Measurements from ENCODE around the gene NFXL1. TPM values are rescaled to one million over a fixed set of nuclear protein-coding genes. Genes with fewer than 3 reads are reported as not detected.

NFXL1 gene
- total RNA-seq (10 to 100 TPM; 15.2 to 17.9 TPM), polyA plus RNA-seq (10 to 100 TPM in 1 of 3 donors, 1 to 10 TPM in 2; 7.1 to 12.1 (median 8.0) TPM), total RNA-seq (13.3 to 23.3 (median 17.9) reads per million in 6 experiments)

DNA sequence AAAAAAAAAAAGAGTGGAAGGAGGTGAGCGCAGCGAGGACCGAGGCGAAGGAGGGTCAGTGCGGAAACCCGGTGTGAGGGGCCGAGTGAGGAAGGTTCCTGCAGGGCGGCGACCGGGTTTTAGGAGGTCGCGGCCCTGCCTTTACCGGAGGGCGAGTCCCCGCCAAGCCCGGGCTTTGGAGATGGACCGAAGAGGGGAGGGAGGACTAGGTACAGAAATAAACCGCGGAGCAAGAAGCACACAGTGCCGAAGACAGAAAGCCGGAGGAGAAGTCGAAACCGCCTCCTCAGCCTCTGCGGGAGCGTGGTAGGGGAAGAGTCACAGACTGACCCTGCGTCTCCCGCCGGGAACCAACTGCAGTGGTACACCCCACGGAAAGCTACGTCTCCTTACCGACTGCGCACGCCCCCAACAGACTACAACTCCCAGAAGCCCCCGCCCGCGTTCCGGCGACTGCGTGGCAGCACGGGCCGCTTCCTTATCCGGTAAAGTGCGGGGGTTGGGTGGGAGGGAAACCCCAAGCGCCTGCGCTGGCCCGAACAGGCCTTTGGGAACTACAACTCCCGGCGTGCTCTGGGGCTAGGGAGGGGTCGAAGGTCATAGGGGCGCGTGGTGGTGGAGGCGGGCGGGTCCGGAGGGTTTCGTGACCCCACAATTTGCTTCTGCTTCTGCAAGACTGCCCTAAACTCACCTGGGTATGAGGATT lies at the start of gene NFXL1:
Gene NFXL1, minus strand, starts transcription at position 364 of the 706 bp plus-strand sequence. CDS start 380 bp downstream, outside the sequence.
- Mint-ChIP-seq H3K27me3 (no peaks in the 10 kb centered on the region), H3K36me3 (peaks cover 5 to 14% (median 7%) of the 10 kb centered on the region in 3 donors)

GRCh38 chr4:47954677-47955076 lies 40.3 kb upstream of the NFXL1 start:
- Mint-ChIP-seq H3K36me3 (no peaks in the 10 kb centered on the region), H3K27ac (no peak overlapping the region), H3K4me1 (no peaks in the 10 kb centered on the region), H3K27me3 (peaks cover 0 to 9% (median 2%) of the 10 kb centered on the region in 5 donors), H3K4me3 (no peak overlapping the region), H3K9me3 (peaks cover 0 to 10% (median 0%) of the 10 kb centered on the region in 9 donors)
- DNase-seq (no peak), ATAC-seq (no peak)
- POLR2A ChIA-PET, result no interaction called here

More for the DNA sequence above, at the start of gene NFXL1:
- Mint-ChIP-seq H3K27ac (peak within 1 kb of the TSS; percentile 82 to 99 (median 96)), H3K4me1 (peaks cover 19 to 36% (median 32%) of the 10 kb centered on the region in 4 donors), H3K9me3 (no peaks in the 10 kb centered on the region), H3K4me3 (peak within 1 kb of the TSS; percentile 89 to 99 (median 98))
- POLR2A ChIA-PET, result interaction anchor here (0.7 to 1.7 kb wide), 5 partner anchors 10 to 866 kb away, joined by 3 to 7 read pairs (median 3); no protein-coding TSS in a partner anchor
- DNase-seq, result peak; percentile 92 to 97 (median 94)
- ATAC-seq, result peak; percentile 95 to 96

- Mint-ChIP-seq H3K36me3 (no peaks in the 10 kb centered on the region), H3K9me3 (peaks cover 0 to 12% (median 0%) of the 10 kb centered on the region in 9 donors), H3K4me1 (no peaks in the 10 kb centered on the region), H3K27ac (no peak overlapping the region), H3K4me3 (no peak overlapping the region), H3K27me3 (peaks cover 0 to 9% (median 3%) of the 10 kb centered on the region in 5 donors)
- no peak for ATAC-seq
- POLR2A ChIA-PET, result no interaction called here
- no peak for DNase-seq
Observed at GRCh38 chr4:47954245-47954644, 39.9 kb upstream of the NFXL1 start.

GRCh38 chr4:47945930-47946726 lies 31.7 kb upstream of the NFXL1 start:
- no peak overlapping the region for H3K4me3 Mint-ChIP-seq
- POLR2A ChIA-PET, result no interaction called here
- ATAC-seq (no peak), DNase-seq (no peak)
- H3K27ac Mint-ChIP-seq, result no peak overlapping the region
- H3K36me3 Mint-ChIP-seq, result no peaks in the 10 kb centered on the region
- peaks cover 0 to 12% (median 0%) of the 10 kb centered on the region in 9 donors for H3K9me3 Mint-ChIP-seq
- H3K4me1 Mint-ChIP-seq, result no peaks in the 10 kb centered on the region
- peaks cover 0 to 5% (median 0%) of the 10 kb centered on the region in 5 donors for H3K27me3 Mint-ChIP-seq

- Mint-ChIP-seq H3K27ac (peak overlapping the region in 1 of 10 donors; percentile 49), H3K4me1 (no peaks in the 10 kb centered on the region), H3K36me3 (no peaks in the 10 kb centered on the region), H3K9me3 (no peaks in the 10 kb centered on the region), H3K27me3 (peaks cover 0 to 5% (median under 1%) of the 10 kb centered on the region in 5 donors), H3K4me3 (no peak overlapping the region)
- POLR2A ChIA-PET, result no interaction called here
- ATAC-seq (no peak), DNase-seq (no peak)
Observed at GRCh38 chr4:47942081-47942819, 27.9 kb upstream of the NFXL1 start.

- no peak overlapping the region for H3K4me3 Mint-ChIP-seq
- peaks cover 0 to 5% (median 0%) of the 10 kb centered on the region in 3 donors for H3K36me3 Mint-ChIP-seq
- ATAC-seq (no peak), DNase-seq (no peak)
- no peak overlapping the region for H3K27ac Mint-ChIP-seq
- H3K27me3 Mint-ChIP-seq, result peaks cover 2 to 8% (median 2%) of the 10 kb centered on the region in 5 donors
- H3K9me3 Mint-ChIP-seq, result no peaks in the 10 kb centered on the region
- POLR2A ChIA-PET, result no interaction called here
- H3K4me1 Mint-ChIP-seq, result no peaks in the 10 kb centered on the region
Observed at GRCh38 chr4:47939456-47939855, 25.1 kb upstream of the NFXL1 start.

DNA sequence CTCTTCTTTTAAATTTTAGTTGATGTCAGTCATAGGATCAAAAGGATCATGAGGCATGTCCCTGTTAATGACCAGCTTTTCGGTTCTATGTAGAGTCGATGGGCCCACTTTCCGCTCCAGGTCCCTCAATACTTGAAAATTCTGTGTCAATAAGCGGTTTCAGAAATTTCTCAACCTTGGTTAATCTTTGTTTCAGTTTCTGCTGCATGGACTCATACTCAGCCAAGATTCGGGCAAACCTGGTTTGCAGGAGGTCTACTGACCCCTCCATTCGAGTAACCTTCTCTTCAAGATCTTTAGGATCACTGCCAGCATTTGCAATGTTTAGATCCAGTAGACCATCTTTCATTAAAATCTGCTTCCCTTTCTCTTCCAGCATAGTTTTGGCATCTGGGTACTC lies 22.0 kb upstream of the NFXL1 start:
- POLR2A ChIA-PET, result no interaction called here
- Mint-ChIP-seq H3K9me3 (no peaks in the 10 kb centered on the region), H3K27ac (no peak overlapping the region), H3K27me3 (peaks cover 2 to 8% (median 2%) of the 10 kb centered on the region in 5 donors), H3K4me1 (no peaks in the 10 kb centered on the region), H3K36me3 (peaks cover 0 to 5% (median 0%) of the 10 kb centered on the region in 3 donors), H3K4me3 (no peak overlapping the region)
- DNase-seq (no peak), ATAC-seq (no peak)

- Mint-ChIP-seq H3K27ac (no peak overlapping the region), H3K27me3 (peaks cover 0 to 8% (median 2%) of the 10 kb centered on the region in 5 donors), H3K4me3 (no peak overlapping the region), H3K9me3 (no peaks in the 10 kb centered on the region), H3K4me1 (no peaks in the 10 kb centered on the region), H3K36me3 (peaks cover 0 to 5% (median 0%) of the 10 kb centered on the region in 3 donors)
- DNase-seq (peak in 3 of 10 donors; percentile 52 to 59 (median 52)), ATAC-seq (peak; percentile 62 to 67)
- POLR2A ChIA-PET, result no interaction called here
Observed at GRCh38 chr4:47933840-47934239, 19.5 kb upstream of the NFXL1 start.

- POLR2A ChIA-PET, result no interaction called here
Observed at GRCh38 chr4:47930971-47931804, 16.8 kb upstream of the NFXL1 start.

GRCh38 chr4:47929682-47930201 lies 15.4 kb upstream of the NFXL1 start:
- ATAC-seq, result no peak
- H3K36me3 Mint-ChIP-seq, result no peaks in the 10 kb centered on the region

More at GRCh38 chr4:47930971-47931804, 16.8 kb upstream of the NFXL1 start:
- H3K27me3 Mint-ChIP-seq, result peaks cover 0 to 8% (median 5%) of the 10 kb centered on the region in 5 donors
- no peak for ATAC-seq
- no peaks in the 10 kb centered on the region for H3K9me3 Mint-ChIP-seq
- no peaks in the 10 kb centered on the region for H3K36me3 Mint-ChIP-seq
- DNase-seq, result no peak
- H3K4me3 Mint-ChIP-seq, result no peak overlapping the region
- H3K27ac Mint-ChIP-seq, result no peak overlapping the region
- H3K4me1 Mint-ChIP-seq, result peaks cover 5 to 7% (median 6%) of the 10 kb centered on the region in 4 donors

GRCh38 chr4:47926667-47927258 lies 12.4 kb upstream of the NFXL1 start:
- H3K4me3 Mint-ChIP-seq, result peak overlapping the region; percentile 21 to 71 (median 46)
- H3K27ac Mint-ChIP-seq, result no peak overlapping the region
- peaks cover 0 to 3% (median 2%) of the 10 kb centered on the region in 3 donors for H3K36me3 Mint-ChIP-seq
- no peaks in the 10 kb centered on the region for H3K9me3 Mint-ChIP-seq
- H3K27me3 Mint-ChIP-seq, result peaks cover 5 to 23% (median 13%) of the 10 kb centered on the region in 5 donors
- ATAC-seq (peak; percentile 99 to 100), DNase-seq (peak; percentile 16 to 68 (median 42))
- H3K4me1 Mint-ChIP-seq, result peaks cover 5 to 7% (median 6%) of the 10 kb centered on the region in 4 donors
- POLR2A ChIA-PET, result no interaction called here

More at GRCh38 chr4:47929682-47930201, 15.4 kb upstream of the NFXL1 start:
- no peak for DNase-seq
- Mint-ChIP-seq H3K27ac (no peak overlapping the region), H3K4me1 (peaks cover 5 to 7% (median 6%) of the 10 kb centered on the region in 4 donors), H3K9me3 (no peaks in the 10 kb centered on the region), H3K4me3 (no peak overlapping the region), H3K27me3 (peaks cover 0 to 11% (median 9%) of the 10 kb centered on the region in 5 donors)
- POLR2A ChIA-PET, result no interaction called here
